ENCODE data around the gene ADCY1.
"Not testable (repeated sequence)": the region's sequence is repeated elsewhere in the genome, so short reads cannot be mapped to it uniquely, and the experiment has no call there.

The ADCY1 gene

DNA sequence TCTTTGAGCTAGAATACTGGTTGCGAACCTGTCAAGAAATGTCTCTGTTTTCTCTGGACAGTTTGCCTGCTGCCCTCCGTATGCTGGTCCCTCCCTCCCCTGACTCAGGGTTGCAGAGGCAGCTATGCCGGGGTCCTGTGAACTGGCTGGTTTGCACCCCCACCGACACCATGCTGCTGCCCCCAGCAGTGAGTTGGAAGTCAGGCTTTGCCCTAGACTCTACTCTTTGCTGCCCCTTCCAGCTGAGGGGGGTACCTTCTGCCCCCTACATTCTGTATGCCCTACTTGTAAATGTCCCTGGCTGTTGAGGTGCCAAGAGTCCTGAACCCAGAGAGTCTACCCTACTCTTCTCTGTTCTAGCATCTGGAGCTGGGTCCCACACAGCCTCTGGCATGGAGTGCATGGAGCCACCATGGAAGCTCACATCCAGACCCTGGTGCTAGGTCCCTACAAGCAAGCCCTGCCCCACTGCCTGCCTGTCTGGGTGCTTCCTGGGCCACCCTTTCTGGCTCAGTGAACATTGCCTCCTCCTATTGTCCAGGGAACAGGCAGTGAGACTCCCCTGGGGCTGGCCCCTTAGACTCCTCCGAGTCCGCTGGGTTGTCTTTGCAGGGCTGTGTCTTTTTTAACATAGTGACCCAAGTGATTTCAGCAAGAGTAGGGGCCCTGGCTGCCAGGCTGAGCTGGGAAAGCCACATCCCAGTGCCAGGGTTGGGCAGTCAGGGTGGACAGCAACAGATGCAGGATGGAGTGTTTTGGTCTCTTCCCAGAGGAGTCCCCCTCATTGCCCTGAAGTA lies 138.9 kb downstream of the ADCY1 start:
- no peak for DNase-seq (ENCODE audit: low read depth)

DNA sequence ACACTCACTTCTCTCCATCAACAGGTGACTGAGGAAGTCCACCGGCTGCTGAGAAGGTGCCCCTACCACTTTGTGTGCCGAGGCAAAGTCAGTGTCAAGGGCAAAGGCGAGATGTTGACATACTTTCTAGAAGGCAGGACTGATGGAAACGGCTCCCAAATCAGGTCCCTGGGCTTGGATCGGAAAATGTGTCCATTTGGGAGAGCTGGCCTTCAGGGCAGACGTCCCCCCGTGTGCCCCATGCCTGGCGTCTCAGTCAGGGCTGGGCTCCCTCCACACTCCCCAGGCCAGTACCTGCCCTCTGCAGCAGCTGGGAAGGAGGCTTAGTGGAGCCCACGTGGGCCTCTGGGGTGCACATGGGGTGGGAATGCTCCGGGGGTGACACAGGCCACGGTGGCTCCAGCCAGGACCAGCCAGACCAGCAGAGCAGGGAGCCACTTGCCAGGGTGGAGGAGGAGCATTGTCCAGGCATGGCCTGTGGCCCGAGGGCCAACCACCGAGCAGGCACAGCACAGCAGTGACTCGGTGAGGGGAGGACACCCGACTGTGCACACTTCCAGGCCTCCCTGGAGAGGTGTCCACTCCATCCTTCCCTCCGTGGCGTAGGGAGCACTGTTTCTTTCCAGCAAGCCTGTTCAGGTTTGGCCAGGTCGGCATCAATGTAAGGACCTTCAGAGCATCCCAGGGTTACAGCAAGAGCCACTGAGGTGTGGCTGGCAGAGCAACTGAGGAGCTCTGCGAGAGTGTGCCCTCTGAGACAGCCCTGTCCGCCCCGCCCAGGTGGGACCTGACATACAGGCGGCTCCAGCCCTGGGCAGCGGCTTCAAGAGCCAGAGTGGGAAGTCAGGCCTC lies 139.7 kb downstream of the ADCY1 start:
- no peak for DNase-seq (ENCODE audit: low read depth)

DNA sequence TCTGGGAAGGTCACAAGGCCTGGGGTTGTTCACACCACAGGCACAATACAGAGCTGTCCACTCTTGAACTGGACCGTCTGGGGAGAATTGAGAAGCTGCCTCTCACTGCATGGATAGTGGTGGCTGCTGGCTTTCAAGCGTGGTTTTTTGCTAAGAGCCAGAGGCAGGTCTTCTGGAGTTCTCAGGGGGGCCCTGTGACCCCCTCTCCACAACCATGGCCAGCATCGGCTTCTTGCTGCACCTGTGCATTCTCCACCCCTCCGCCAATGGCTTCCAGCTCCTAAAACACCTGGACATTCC lies 140.3 kb downstream of the ADCY1 start:
- DNase-seq (ENCODE audit: low read depth) = no peak

DNA sequence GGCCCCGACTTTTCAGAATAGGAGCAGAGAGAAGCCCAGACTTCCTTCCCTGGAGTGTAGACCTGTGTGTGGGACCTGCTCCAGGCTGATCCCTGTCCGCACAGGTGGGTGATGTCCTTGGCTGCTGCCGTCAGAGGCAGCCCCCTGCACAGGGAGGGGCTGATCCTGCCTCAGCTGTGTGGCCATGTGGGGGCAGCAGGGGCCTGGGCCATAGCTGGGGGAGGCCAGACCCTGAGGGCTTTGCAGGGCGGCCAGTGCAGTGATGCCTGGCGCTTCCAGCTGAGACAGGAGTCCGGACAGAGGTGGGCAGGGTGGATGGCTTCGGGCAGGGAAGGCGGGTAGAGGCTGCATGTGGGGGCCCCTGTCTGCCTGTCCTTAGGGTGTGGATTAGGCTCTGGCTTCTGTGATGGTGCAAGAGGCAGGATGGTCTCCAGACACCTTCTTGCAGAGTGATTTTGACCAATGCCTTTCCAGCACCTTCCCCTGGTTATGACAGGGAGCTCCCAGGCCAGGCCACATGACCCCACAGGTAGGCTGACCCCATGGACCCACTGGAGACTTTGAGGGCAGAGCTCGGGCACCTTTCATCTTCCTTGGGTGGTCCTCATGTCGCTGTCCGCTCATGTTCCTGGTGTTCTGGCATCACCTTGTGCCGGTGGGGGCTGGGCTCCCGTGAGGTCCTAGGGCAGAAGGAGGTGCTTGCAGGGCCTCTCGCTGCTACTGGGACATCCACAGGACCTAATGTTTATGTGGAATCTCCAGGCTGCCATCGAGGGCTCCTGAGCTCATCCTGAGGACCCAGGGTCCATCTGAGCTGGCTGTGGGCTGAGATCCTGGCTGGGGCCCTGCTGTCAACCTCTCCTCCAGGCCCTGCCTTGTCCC lies 141.5 kb downstream of the ADCY1 start:
- no peak for DNase-seq (ENCODE audit: low read depth)

DNA sequence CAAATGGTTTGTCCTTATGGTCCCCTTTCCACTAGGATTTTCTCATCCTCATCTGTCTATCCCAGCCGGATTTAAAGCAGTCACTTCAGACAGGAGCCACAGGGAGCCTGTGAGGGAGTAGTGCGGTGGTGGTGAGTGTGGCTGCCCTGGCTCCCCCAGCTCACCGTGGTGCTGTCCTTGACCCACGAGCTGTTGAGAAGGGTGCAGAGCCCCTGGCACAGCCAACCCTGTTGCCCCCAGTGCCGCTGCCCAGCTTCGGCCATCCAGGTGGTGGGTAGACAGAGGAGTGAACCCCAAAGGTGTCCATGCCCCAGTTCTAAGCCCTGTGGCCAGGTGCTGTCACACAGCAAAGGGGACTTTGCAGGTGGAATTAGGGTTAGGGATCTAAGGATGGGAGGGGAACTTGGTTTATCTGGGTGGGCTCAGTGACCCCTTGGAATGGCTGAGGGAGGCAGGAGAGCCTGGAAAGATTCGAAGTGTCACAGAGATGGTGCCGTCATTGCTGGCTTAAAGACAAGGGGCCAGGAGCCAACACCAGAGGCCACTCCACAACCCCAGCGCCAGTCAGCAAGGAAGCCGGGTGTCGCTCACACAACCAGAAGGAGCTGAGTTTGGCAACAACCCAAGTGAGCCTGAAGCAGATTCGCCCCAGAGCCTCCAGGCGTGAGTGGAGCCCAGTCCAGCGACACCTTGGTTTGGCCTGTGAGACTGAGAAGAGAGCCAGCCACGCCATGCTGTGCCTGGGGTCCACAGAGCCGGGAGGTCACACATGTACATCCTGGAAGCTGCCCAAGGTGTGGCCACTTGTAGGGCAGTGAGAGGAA lies 142.4 kb downstream of the ADCY1 start:
- no peak for DNase-seq (ENCODE audit: low read depth)

DNA sequence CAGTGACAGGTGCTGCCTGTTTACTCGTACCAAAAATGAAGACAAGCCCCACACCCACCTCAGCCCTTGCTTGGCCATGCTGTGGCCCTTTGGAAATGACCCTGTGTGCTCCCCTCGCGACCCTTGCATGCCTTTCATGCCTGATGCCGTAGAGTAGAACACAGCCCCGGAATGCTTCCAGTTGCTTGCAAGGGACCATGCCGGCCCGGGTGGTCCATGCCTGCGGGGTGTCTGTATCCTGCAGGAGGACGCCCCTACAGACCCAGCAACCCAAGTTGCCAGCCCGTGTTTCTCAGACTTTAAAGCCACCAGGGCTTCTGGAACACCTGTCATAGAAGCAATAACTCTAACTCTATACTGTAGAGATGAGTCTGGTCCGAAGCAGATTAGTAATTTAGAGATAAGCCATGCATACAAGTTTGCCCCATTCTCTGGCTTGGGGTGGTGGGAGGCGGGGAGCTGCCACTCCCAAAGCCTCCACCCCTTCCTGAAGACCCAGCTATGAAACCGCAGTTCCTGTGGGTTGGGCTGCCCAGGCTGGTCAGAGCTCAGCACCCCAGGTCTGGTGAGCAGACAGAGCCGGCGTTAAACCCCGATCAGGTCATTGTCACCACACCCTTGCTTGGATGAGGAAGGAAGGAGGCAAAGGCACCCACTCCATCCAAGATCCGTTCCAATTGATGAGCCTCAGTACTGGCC lies 143.5 kb downstream of the ADCY1 start:
- no peak for DNase-seq (ENCODE audit: low read depth)

DNA sequence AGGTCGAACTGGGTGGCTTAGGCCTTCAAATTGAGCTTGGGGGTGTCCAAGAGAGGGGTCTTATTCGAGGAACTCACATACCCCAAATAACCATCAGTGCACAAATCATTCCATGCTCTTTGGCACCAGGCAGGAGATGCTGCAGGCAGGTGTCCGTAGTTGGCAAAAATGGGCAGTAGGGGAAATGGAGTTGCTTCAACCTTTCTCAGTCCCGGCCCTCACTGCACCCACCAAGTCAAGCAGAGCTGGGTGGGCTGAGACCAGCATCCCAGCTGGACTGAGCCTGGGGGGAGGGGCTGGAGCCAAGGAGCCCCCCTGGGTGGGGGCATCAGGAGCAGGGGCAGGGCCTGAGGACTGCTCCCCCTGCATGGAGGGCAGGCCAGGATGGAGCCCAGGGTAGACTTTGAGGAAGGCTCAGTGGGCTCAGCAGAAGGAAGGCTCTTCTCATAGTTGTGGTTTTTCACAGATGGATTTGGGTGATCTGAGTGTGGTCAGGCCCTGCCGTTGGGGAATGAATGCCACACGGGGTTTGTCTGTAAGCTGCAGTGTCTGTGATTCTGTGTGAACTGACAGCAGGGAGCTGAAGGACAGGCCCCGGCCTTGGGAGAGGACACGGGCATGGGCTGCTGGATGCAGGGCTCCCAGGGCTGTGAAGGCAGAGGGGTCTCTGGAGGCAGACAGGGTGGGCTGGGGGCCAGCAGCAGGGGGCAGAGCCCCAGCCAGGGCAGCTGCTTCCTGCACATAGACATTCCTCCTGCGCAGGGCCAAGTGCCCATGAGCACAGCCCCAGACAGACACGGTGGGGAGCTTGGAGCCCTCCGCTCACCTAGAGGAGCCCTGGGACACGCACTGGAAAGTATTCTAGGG lies 144.5 kb downstream of the ADCY1 start:
- DNase-seq (ENCODE audit: low read depth) = no peak

DNA sequence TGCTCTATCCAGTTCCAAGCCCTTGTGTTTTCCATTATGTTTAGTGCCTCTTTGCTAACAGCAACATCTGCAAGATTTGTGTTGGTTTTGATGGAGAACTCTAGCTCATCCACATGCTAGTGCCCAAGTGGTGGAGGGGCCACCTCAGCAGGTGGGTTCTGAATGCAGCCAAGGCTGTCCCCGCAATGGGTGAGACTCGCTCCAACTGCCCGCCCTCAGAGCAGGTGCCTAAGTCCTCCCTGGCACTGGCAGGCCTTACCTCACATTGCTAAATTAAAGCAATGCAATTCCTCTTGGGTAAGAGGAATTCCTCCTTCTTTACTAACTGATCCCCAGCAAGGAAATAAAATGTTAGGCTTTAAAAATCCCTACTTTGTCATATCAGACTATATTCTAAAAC lies 146.8 kb downstream of the ADCY1 start:
- no peak for DNase-seq (ENCODE audit: low read depth)

DNA sequence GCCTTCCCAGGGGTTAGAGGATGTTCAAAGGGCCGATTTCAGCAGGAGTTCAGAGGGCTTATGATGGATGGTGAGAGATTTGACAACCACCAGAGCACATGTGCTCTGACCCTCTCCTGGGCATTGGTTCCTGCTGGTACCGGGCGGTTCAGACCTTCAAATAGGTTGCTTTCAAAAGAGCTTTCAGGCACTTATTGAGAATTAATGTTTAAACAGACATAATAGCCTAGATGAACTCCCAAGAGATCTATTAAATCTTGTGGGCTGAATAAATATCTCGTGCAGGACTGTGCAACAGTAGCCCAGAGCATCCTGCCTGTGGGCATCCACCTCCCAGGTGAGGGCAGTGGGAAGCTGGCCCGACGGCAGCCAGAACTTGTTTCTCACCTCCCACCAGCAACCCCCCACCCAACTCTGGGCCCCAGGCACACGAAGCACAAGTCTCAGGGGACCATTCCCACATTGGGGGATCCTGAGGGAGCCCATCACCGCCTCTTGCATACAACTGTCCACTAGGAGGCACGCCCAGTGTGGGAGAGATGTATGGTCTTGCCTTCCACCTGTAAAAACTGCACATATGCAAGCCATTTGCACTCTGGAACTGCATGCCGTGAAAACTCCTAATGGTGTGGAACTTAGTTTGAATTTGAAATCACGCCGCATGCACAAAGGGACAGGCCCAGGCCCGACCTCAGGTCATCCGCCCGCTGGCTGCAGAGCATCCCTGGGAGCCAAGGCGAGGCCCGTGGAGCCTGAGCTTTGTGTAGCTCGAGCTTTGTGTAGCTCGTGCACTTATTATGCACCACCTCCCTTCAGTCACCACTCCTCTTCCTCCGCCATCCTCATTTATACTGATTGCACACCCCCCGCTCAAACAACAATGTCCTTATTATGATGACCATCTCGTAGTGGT lies 147.8 kb downstream of the ADCY1 start:
- no peak for DNase-seq (ENCODE audit: low read depth)

DNA sequence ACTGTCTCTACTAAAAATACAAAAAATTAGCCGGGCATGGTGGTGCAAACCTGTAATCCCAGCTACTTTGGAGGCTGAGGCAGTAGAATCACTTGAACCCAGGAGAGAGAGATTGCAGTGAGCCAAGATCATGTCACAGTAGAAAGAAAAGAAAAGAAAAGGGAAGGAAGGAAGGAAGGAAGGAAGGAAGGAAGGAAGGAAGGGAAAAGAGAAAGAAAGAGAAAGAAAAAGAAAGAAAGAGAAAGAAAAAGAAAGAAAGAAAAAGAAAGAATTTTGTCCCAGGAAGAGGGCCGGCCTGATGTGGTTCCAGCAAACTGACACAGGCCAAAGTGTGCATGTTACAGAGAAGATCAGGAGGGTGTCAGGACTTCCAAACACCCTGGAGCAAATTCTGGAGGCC lies 151.1 kb downstream of the ADCY1 start:
- DNase-seq (ENCODE audit: low read depth) = not testable (repeated sequence)

DNA sequence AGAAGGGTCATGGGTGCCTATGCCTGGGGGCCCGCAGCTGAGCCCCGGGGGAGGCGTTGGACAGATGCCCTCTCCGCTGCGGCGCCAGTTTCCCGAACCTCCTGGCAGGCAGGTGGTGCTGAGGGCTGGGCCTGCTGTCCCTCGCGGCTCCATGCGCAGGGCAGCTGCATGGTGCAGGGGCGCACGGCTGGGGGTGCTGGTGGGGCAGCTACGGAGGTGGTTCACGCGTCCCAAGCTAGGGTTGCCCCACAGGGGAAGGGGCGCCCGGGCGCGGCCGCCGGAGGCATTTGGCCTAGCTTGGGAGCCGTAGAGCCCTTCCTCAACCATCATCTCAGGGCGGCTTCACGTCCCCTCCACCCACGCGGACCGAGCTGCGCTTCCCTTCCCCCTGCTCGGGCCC lies 152.7 kb downstream of the ADCY1 start:
- no peak for DNase-seq (ENCODE audit: low read depth)

DNA sequence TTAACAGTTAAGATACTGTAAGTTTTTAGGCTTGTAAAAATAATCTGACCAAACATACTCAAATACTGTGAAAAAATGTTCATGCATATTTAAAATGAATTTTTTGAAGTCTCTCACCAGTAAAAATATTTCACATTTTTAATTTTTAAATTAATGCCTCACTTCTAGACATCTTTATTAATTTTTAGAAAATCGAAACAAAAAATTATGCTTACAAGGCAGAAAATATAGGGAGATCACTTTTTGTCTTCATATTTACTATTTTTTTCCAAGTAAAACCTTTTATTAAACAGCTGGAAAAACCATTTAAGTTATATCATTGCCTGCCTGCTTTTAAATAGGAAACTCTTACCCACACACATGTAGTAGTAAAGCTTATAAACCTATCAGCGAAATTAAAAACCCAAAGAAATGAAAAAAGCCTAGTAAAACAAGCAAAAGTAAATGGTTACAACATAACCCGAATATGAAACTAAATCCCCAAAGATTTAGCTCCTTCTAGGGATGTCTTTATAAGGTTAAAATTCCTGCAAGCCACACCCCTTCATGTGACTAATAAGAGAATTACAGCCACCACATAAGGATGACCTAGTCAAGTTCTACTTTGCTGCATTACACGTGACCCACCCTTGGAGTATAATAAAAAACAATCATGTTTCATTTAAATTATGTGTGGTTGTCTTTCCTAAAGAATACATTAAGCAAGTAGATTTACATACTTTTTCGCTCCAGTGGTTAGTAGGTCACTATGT lies 157.7 kb downstream of the ADCY1 start:
- DNase-seq (ENCODE audit: low read depth) = not testable (repeated sequence)

DNA sequence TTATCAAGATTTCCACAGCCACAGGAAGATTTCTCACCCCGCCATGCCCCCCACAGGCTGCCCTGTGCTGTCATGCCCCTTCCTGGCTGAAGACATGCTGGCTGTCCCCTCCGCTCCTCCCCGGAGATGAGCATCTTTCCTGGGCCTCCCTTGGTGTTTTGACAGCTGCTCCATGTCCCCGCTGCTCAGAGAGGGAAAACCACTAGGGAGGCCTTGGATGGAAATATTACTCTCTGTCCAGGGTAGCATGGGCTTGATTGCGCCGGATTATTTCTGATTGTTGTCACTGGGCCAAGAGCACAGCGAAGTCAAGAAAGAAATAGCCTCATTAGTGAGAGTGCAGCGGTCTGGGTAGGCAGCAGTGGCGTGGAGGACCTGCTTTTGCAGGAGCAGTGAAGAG lies 164.8 kb downstream of the ADCY1 start:
- not testable (repeated sequence) for DNase-seq (ENCODE audit: low read depth)

DNA sequence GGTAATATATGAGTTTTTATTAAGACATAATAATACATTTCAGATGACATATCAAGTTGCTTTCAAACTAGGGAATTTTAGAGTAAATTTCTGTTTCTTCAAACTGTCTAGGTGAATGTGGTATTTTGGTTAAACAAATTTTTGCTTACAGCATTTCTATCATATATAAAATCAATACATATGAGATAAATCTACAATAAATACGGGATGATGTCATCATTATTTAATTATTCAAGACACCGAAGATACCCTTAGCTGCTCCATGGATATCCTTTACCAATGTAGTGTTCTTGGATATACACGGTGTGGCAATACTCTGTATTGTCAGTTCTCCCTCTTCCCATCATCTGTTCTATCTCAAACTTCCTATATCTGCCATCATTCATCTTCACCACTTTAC lies 166.4 kb downstream of the ADCY1 start:
- DNase-seq (ENCODE audit: low read depth) = not testable (repeated sequence)

DNA sequence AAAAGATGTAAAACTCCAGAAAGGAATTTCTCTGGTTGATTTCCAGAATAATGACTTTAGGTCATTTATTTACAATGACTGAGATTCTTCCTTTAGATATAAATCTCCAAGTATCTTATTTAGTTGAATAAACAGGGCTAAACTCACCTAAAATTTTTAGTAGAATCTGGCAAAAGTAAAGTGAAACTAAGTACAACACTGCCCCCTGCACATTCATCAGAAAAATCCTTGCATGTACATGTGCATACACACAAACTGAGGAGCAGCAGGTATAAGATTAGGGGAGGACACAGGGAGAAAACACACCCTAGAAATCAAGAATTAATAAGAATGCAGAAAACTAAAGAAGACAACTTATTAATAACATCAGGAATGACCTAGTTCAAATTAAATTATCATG lies 174.8 kb downstream of the ADCY1 start:
- DNase-seq (ENCODE audit: low read depth) = not testable (repeated sequence)

DNA sequence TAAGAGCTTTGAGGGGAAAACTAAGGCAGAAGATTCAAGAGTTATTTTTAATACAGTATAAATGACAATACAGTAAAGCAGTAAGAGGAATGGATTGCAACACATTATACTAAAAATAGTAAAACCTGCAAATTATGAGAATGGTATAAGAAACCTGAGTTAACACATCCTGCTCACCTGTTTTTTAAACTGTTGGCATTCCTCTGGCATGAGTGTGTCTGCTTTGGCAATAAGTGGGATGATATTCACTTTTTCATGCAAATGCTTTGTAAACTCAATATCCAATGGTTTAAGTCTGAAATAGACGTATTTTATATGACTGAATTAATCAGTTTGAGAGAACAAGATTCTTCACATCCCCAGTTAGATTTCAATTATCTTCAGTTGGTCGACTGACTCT lies 177.2 kb downstream of the ADCY1 start:
- not testable (repeated sequence) for DNase-seq (ENCODE audit: low read depth)

DNA sequence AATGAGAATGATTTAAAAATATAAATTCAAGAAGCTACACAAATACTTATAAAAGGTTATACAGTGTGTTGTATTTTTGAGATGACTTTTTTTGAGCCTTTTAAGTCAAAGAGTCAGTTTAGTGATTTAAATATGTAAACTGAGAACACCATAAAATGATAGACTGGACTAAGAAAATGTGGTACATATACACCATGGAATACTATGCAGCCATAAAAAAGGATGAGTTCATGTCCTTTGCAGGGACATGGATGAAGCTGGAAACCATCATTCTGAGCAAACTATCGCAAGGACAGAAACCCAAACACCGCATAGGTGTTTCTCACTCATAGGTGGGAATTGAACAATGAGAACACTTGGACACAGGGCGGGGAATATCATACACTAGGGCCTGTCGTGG lies 182.2 kb downstream of the ADCY1 start:
- not testable (repeated sequence) for DNase-seq (ENCODE audit: low read depth)

DNA sequence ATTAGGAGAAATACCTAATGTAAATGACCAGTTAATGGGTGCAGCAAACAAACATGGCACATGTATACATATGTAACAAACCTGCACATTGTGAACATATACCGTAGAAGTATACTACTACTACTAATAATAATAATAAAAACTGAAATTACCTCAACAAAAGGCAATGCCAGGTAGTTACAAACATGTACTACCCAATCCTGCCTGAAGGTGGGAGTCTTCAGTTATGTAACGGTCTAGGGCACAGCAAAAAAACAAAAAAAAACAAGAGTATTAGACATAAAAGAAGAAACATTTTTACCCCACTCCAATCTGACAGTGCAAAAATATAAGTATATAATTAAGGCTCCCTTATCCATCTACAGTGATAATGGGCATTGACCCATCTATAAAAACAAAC lies 182.6 kb downstream of the ADCY1 start:
- DNase-seq (ENCODE audit: low read depth) = not testable (repeated sequence)

All from stimulated activated CD8-positive, alpha-beta memory T cell treated with anti-CD3 and anti-CD28 coated beads, Interleukin-7, amount 100 ng/mL, for 24 hours (primary cell).